ENCODE measurements around the gene PDF. TPM values are rescaled to one million over a fixed set of nuclear protein-coding genes. Genes with fewer than 3 reads are reported as not detected.

Gene PDF
- total RNA-seq, 1 donor from 2014 or later = 8.8 TPM

DNA sequence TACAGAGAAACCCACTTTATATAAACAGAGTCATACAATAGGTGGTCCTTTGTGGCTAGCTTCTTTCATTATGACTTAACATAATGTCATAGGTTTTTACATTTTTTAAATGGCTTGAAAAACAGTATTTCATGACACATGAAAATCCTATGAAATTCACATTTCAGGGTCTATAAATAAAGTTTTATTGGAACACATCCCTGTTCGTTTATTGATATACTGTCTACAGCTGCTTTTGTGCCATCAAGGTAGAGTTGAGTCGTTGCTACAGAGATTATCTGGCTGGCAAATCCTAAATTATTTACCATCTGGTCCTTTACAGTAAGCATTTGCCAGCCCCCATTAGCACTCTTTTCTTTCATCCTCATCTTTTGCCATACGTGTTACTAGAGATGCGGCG lies 16.9 kb downstream of the PDF start:
- DNase-seq = no peak
- Histone ChIP-seq H3K9me3 (no peaks in the 10 kb centered on the region), H3K27me3 (no peaks in the 10 kb centered on the region), H3K4me3 (no peak overlapping the region), H3K27ac (no peak overlapping the region), H3K36me3 (peaks cover 44% of the 10 kb centered on the region), H3K4me1 (peaks cover 15% of the 10 kb centered on the region)
- TF ChIP-seq, protein P1, sequence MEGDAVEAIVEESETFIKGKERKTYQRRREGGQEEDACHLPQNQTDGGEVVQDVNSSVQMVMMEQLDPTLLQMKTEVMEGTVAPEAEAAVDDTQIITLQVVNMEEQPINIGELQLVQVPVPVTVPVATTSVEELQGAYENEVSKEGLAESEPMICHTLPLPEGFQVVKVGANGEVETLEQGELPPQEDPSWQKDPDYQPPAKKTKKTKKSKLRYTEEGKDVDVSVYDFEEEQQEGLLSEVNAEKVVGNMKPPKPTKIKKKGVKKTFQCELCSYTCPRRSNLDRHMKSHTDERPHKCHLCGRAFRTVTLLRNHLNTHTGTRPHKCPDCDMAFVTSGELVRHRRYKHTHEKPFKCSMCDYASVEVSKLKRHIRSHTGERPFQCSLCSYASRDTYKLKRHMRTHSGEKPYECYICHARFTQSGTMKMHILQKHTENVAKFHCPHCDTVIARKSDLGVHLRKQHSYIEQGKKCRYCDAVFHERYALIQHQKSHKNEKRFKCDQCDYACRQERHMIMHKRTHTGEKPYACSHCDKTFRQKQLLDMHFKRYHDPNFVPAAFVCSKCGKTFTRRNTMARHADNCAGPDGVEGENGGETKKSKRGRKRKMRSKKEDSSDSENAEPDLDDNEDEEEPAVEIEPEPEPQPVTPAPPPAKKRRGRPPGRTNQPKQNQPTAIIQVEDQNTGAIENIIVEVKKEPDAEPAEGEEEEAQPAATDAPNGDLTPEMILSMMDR (IDR thresholded peaks at IDR 0.05) = no peak
- intact Hi-C loops (cut with DNase I) = no loop called here
- no peak for ATAC-seq

- TF ChIP-seq, protein P1 (IDR thresholded peaks at IDR 0.05) = no peak
- peak overlapping the region; percentile 88 for H3K27ac ChIP-seq
- no peaks in the 10 kb centered on the region for H3K9me3 ChIP-seq
- peak; percentile 82 for DNase-seq
- H3K27me3 ChIP-seq = no peaks in the 10 kb centered on the region
- peak overlapping the region; percentile 87 for H3K4me3 ChIP-seq
- intact Hi-C loops (cut with DNase I) = no loop called here
- H3K4me1 ChIP-seq = peaks cover 15% of the 10 kb centered on the region
- ATAC-seq = peak; percentile 63
- H3K36me3 ChIP-seq = peaks cover 27% of the 10 kb centered on the region
Observed at GRCh38 chr16:69311533-69312387, 18.6 kb downstream of the PDF start.

GRCh38 chr16:69310653-69311532 lies 19.5 kb downstream of the PDF start, which contains the start of gene VPS4A:
VPS4A (plus strand) TSS chr16:69311350; CDS start chr16:69311512, 162 bp downstream.
- Histone ChIP-seq H3K36me3 (peaks cover 18% of the 10 kb centered on the region), H3K4me1 (peaks cover 15% of the 10 kb centered on the region), H3K27ac (peak within 1 kb of the TSS; percentile 88), H3K27me3 (no peaks in the 10 kb centered on the region), H3K4me3 (peak within 1 kb of the TSS; percentile 87), H3K9me3 (no peaks in the 10 kb centered on the region)
- ATAC-seq (peak; percentile 99), DNase-seq (peak; percentile 98)
- TF ChIP-seq, protein P1 (IDR thresholded peaks at IDR 0.05) = peak; percentile 81
- intact Hi-C loops (cut with DNase I) = no loop called here

DNA sequence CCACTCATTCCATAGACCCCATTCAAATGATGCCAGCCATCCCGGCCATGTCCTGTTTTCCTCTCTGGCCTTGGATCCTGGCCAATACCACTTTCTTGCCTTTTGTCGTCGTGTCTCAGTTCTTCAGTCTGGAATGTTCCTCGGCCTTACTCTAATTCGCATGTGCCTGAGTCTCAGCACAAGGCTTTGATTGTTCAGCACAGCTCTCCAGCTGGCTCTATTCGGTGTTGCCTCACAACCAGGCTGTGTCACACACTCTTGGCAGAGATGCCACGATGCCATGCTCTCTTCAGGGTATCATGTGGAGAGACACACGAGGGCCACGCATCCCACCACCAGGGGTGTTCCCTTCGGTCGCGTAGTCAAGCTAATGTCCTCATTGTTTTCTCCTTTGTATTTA lies 21.1 kb downstream of the PDF start:
- DNase-seq (no peak), ATAC-seq (no peak)
- Histone ChIP-seq H3K4me3 (no peak overlapping the region), H3K27ac (no peak overlapping the region), H3K4me1 (peaks cover 15% of the 10 kb centered on the region), H3K36me3 (peaks cover 6% of the 10 kb centered on the region), H3K9me3 (no peaks in the 10 kb centered on the region), H3K27me3 (no peaks in the 10 kb centered on the region)
- TF ChIP-seq, protein P1 (IDR thresholded peaks at IDR 0.05) = no peak
- intact Hi-C loops (cut with DNase I) = no loop called here

GRCh38 chr16:69307856-69308255 lies 22.5 kb downstream of the PDF start:
- TF ChIP-seq, protein P1 (IDR thresholded peaks at IDR 0.05) = no peak

More at GRCh38 chr16:69307856-69308255, 22.5 kb downstream of the PDF start:
- H3K9me3 ChIP-seq = no peaks in the 10 kb centered on the region
- intact Hi-C loops (cut with DNase I) = no loop called here
- ATAC-seq (no peak), DNase-seq (no peak)
- H3K27ac ChIP-seq = no peak overlapping the region
- peaks cover 9% of the 10 kb centered on the region for H3K4me1 ChIP-seq
- H3K27me3 ChIP-seq = no peaks in the 10 kb centered on the region
- no peak overlapping the region for H3K4me3 ChIP-seq
- peaks cover 7% of the 10 kb centered on the region for H3K36me3 ChIP-seq
